OCI-M1 (cell line): ENCODE data around the gene HSPA12A.

Source experiments
- DNase-seq: peaks from one replicate; lab custom pipeline; 2025; lab: John Stamatoyannopoulos, UW

HSPA12A gene

GRCh38 chr10:116627386-116627933, 114.9 kb downstream of the HSPA12A start:
- DNase-seq = no peak

- DNase-seq = no peak
Measured at GRCh38 chr10:116626815-116627214, 115.6 kb downstream of the HSPA12A start.

- no peak for DNase-seq
Measured at GRCh38 chr10:116625845-116626244, 116.5 kb downstream of the HSPA12A start.

GRCh38 chr10:116621934-116622655, 120.3 kb downstream of the HSPA12A start:
- no peak for DNase-seq

- DNase-seq = no peak
Measured at GRCh38 chr10:116621476-116621875, 120.9 kb downstream of the HSPA12A start.
